Heart left ventricle (tissue), 16 donors: ENCODE measurements around the gene PTOV1. TPM values are rescaled to one million over a fixed set of nuclear protein-coding genes. Genes with fewer than 3 reads are reported as not detected.

Experiments
- ATAC-seq, 4 donors: fragments of 200-7000 bp; cut with Tn5 transposase; one replicate each; pipeline ENCODE4 v1.9.1; 2020 to 2022; ENCODE audit warnings: moderate library complexity in 4 of 4, mild to moderate bottlenecking in 3 of 4, moderate number of reproducible peaks in 1 of 4
- DNase-seq, 5 donors: peaks; one replicate each; pipeline ENCODE4 v3.0.0-alpha.2; 2020
- H3K27ac ChIP-seq, 12 donors: fragments of 200-600 bp; sonication (generic) in 4 of 12; one replicate each; pipeline versions ENCODE4 v1.5.0 to v1.8.0; 2016 to 2022; ENCODE audit warnings: mild to moderate bottlenecking in 2 of 12
- H3K27me3 ChIP-seq, 9 donors: fragments of 200-600 bp; sonication (generic) in 2 of 9; one replicate each; pipeline versions ENCODE4 v1.5.1 to v1.8.0; 2016 to 2022; ENCODE audit warnings: mild to moderate bottlenecking in 3 of 9
- H3K36me3 ChIP-seq, 9 donors: fragments of 200-600 bp; sonication (generic) in 2 of 9; one replicate each; pipeline versions ENCODE4 v1.5.0 to v1.8.0; 2018 to 2022; ENCODE audit warnings: mild to moderate bottlenecking in 2 of 9
- H3K4me1 ChIP-seq, 12 donors: fragments of 200-600 bp; sonication (generic) in 4 of 12; one replicate each; pipeline versions ENCODE4 v1.5.0 to v1.8.0; 2016 to 2022; ENCODE audit warnings: mild to moderate bottlenecking in 3 of 12
- H3K4me3 ChIP-seq, 12 donors: fragments of 200-600 bp; sonication (generic) in 4 of 12; one replicate each; pipeline versions ENCODE4 v1.5.0 to v1.8.0; 2017 to 2022; ENCODE audit warnings: mild to moderate bottlenecking in 9 of 12, moderate library complexity in 4 of 12
- H3K9me3 ChIP-seq, 12 donors: fragments of 200-600 bp; sonication (generic) in 4 of 12; one replicate each; pipeline versions ENCODE4 v1.5.0 to v1.8.0; 2016 to 2022; ENCODE audit warnings: mild to moderate bottlenecking in 1 of 12
- CTCF ChIP-seq, 12 donors: fragments of 200-600 bp; sonication (generic) in 4 of 12; IDR thresholded peaks; one replicate each; pipeline versions ENCODE4 v1.5.0 to v1.8.0; 2018 to 2022; ENCODE audit warnings: antibody characterized with exemption in 12 of 12, mild to moderate bottlenecking in 5 of 12
- POLR2A ChIP-seq, 2 donors: fragments of 450-650 bp; IDR thresholded peaks; one replicate each; pipeline ENCODE4 v1.6.1; 2017; ENCODE audit warnings: antibody characterized with exemption in 2 of 2, mild to moderate bottlenecking in 2 of 2, moderate library complexity in 2 of 2
- WGBS, 4 donors: extraction: QIAGEN DNeasy Blood & Tissue Kit in 2 of 4; methylation state at CpG; one replicate each; pipeline versions ENCODE4 v1.1.5 to v1.1.7; 2013 to 2018; 5-methylcytosine and 5-hydroxymethylcytosine counted together
- intact Hi-C, 10 donors: fragments of 100-400 bp; cut with DNase I; formaldehyde crosslinking; loops; one replicate each; pipeline versions ENCODE4 v1.11.1 to v1.14.2; 2022
- polyA plus RNA-seq, 2 donors: library from polyadenylated mRNA; stranded (reverse); fragments of 200-250 nt; gene quantifications; one replicate each; pipeline ENCODE4 v1.2.3, GENCODE V29; 2013
- total RNA-seq, 9 donors: library from RNA; depleted of rRNA in 2 of 9; stranded (reverse); fragments of >200 nt in 2 of 9; fragmentation: NEBNext Ultra II Directional in 3 of 9; extraction: Animal tissue kit (Norgen Biotek cat#: 25700) in 3 of 9; gene quantifications; one replicate each; pipeline versions ENCODE4 v1.1.0 to v1.2.4, GENCODE V29; 2016 to 2023
- donor health status: ischemic (EF 13 %, LVEDD 7.1; RV severe dilation, severe dysfunction).
- donor health status: healthy with polysubstance abuse.
- donor health status: DM: no; HTN: yes; CAD: no.
- donor health status: DM: no; HTN: no; CAD: no.
- donor health status: ischemic (EF 25% LVEDD 6.9; RV normal size, moderate dysfunction).
- donor health status: ischemic (EF 25% LVEDD 5.7; RV mildly dilated, moderate dysfunction).
- donor health status: healthy.
- donor health status: DM: yes; HTN: yes; CAD: no.
- donor health status: ischemic (EF 35%, LVEDD 5.7; RV mildly dilated, moderate dysfunction).
- donor health status: nonischemic (EF 11% LVEDD 7.7; RV severe dilation, severe dysfunction).
- donor health status: DM: yes; HTN: yes; CAD: no.
- donor health status: PGD.
- donor health status: ischemic (EF 29% LVEDD 5.4; RV normal size, mild dysfunction).
- donor health status: nonischemic (EF 23%, LVEDD 6.1; RV moderate dilation, normal function).

The PTOV1 gene
- total and polyA plus RNA-seq, 11 donors: 70.9 to 135 (median 91.5) TPM

- Histone ChIP-seq H3K27ac (peak overlapping the region in 4 of 12 donors; percentile 97 to 100 (median 100)), H3K4me3 (peak overlapping the region in 7 of 12 donors; percentile 78 to 98 (median 85)), H3K9me3 (no peaks in the 10 kb centered on the region), H3K4me1 (peaks cover 0 to 28% (median 19%) of the 10 kb centered on the region in 12 donors), H3K27me3 (no peaks in the 10 kb centered on the region), H3K36me3 (peaks cover 2 to 58% (median 48%) of the 10 kb centered on the region in 9 donors)
- DNase-seq (no peak), ATAC-seq (no peak)
- TF ChIP-seq CTCF (IDR thresholded peaks at IDR 0.05) (no peak), POLR2A (IDR thresholded peaks at IDR 0.05) (no peak)
- WGBS, 4 donors: 86 to 88% (median 86%) methylated on average over 9 of the region's 9 CpGs
- intact Hi-C loops: loop anchor here in 3 of 10 donors (5.0 kb wide), 4 partner anchors 49 to 381 kb away; partner anchors contain the start of genes ADM5 (in 1 of the 3), AP2A1 (in 1 of the 3), ATF5 (in 1 of the 3) and NUP62 (in 1 of the 3)
These were observed 27.7 kb downstream of the PTOV1 start for GRCh38 chr19:49878744-49879070.

GRCh38 chr19:49879243-49879963, 28.4 kb downstream of the PTOV1 start:
- intact Hi-C loops: loop anchor here in 3 of 10 donors (5.0 kb wide), 4 partner anchors 48 to 382 kb away; partner anchors contain the start of genes ADM5 (in 1 of the 3), AP2A1 (in 1 of the 3), ATF5 (in 1 of the 3) and NUP62 (in 1 of the 3)
- H3K9me3 ChIP-seq: no peaks in the 10 kb centered on the region
- no peak for DNase-seq
- H3K36me3 ChIP-seq: peaks cover 8 to 61% (median 54%) of the 10 kb centered on the region in 9 donors
- H3K27ac ChIP-seq: no peak overlapping the region
- H3K4me3 ChIP-seq: no peak overlapping the region
- no peak for TF ChIP-seq CTCF (IDR thresholded peaks at IDR 0.05)
- TF ChIP-seq POLR2A (IDR thresholded peaks at IDR 0.05): no peak
- no peaks in the 10 kb centered on the region for H3K27me3 ChIP-seq
- WGBS, 4 donors: 93 to 97% (median 97%) methylated on average over 12 of the region's 12 CpGs
- H3K4me1 ChIP-seq: peaks cover 0 to 28% (median 19%) of the 10 kb centered on the region in 12 donors
- ATAC-seq: no peak

GRCh38 chr19:49880162-49880869, 29.4 kb downstream of the PTOV1 start:
- H3K36me3 ChIP-seq: peaks cover 8 to 69% (median 63%) of the 10 kb centered on the region in 9 donors
- intact Hi-C loops: no loop called here
- TF ChIP-seq POLR2A (IDR thresholded peaks at IDR 0.05) (no peak), CTCF (IDR thresholded peaks at IDR 0.05) (no peak)
- DNase-seq (no peak), ATAC-seq (no peak)
- H3K27me3 ChIP-seq: no peaks in the 10 kb centered on the region
- H3K9me3 ChIP-seq: no peaks in the 10 kb centered on the region
- no peak overlapping the region for H3K4me3 ChIP-seq
- WGBS, 4 donors: 88 to 94% (median 91%) methylated on average over 9 to 10 of the region's 10 CpGs
- no peak overlapping the region for H3K27ac ChIP-seq
- peaks cover 0 to 23% (median 14%) of the 10 kb centered on the region in 12 donors for H3K4me1 ChIP-seq

GRCh38 chr19:49881186-49881585, 30.2 kb downstream of the PTOV1 start:
- Histone ChIP-seq H3K27ac (no peak overlapping the region), H3K4me1 (peaks cover 0 to 16% (median 9%) of the 10 kb centered on the region in 12 donors), H3K27me3 (no peaks in the 10 kb centered on the region), H3K9me3 (no peaks in the 10 kb centered on the region), H3K4me3 (no peak overlapping the region), H3K36me3 (peaks cover 8 to 78% (median 72%) of the 10 kb centered on the region in 9 donors)
- DNase-seq (peak in 1 of 5 donors; percentile 44), ATAC-seq (no peak)
- TF ChIP-seq CTCF (IDR thresholded peaks at IDR 0.05): no peak
- no peak for TF ChIP-seq POLR2A (IDR thresholded peaks at IDR 0.05)
- WGBS, 4 donors: 92 to 98% (median 95%) methylated on average over 17 of the region's 17 CpGs
- intact Hi-C loops: no loop called here
